ENCODE results near the gene CEP131.

The CEP131 gene

GRCh38 chr17:81232616-81233241, 10.0 kb upstream of the CEP131 start:
- Histone ChIP-seq H2AFZ (ENCODE audit: low read depth, low read length, severe bottlenecking) (no peak overlapping the region), H3K27me3 (ENCODE audit: low read length) (no peaks in the 10 kb centered on the region), H3K9me2 (replicated peaks; ENCODE audit: insufficient read depth, low read length) (no peaks in the 10 kb centered on the region), H3K27ac (ENCODE audit: low read depth, low read length) (no peak overlapping the region), H4K20me1 (ENCODE audit: low read depth, low read length) (no peaks in the 10 kb centered on the region), H3K4me2 (ENCODE audit: low read depth, low read length, poor library complexity, severe bottlenecking) (no peak overlapping the region), H3K9me3 (ENCODE audit: insufficient read depth, low read length) (no peaks in the 10 kb centered on the region), H3K79me2 (ENCODE audit: insufficient read depth, low read length) (peaks cover 5% of the 10 kb centered on the region; the same call in 1 of the 2 replicates), H3K9ac (ENCODE audit: low read length) (no peak overlapping the region), H3K36me3 (ENCODE audit: low read length) (no peaks in the 10 kb centered on the region), H3F3A (ENCODE audit: insufficient read depth) (no peaks in the 10 kb centered on the region), H3K4me3 (ENCODE audit: insufficient read depth, low read length, poor library complexity, severe bottlenecking) (no peak overlapping the region)
- no peak for TF ChIP-seq CTCF (IDR thresholded peaks at IDR 0.05; ENCODE audit: insufficient read depth, low read length, poor library complexity, severe bottlenecking)
- TF ChIP-seq EZH2phosphoT487 (conservative IDR thresholded peaks at IDR 0.05; ENCODE audit: low read length), result no peak

GRCh38 chr17:81231766-81232581, 9.2 kb upstream of the CEP131 start:
- H2AFZ ChIP-seq (ENCODE audit: low read depth, low read length, severe bottlenecking), result no peak overlapping the region
- H3K9me3 ChIP-seq (ENCODE audit: insufficient read depth, low read length), result no peaks in the 10 kb centered on the region
- H3K4me2 ChIP-seq (ENCODE audit: low read depth, low read length, poor library complexity, severe bottlenecking), result no peak overlapping the region
- no peaks in the 10 kb centered on the region for H3K27me3 ChIP-seq (ENCODE audit: low read length)
- no peaks in the 10 kb centered on the region for H4K20me1 ChIP-seq (ENCODE audit: low read depth, low read length)
- H3K9me2 ChIP-seq (replicated peaks; ENCODE audit: insufficient read depth, low read length), result no peaks in the 10 kb centered on the region
- H3K36me3 ChIP-seq (ENCODE audit: low read length), result no peaks in the 10 kb centered on the region
- no peak overlapping the region for H3K9ac ChIP-seq (ENCODE audit: low read length)
- no peak overlapping the region for H3K4me3 ChIP-seq (ENCODE audit: insufficient read depth, low read length, poor library complexity, severe bottlenecking)
- H3F3A ChIP-seq (ENCODE audit: insufficient read depth), result no peaks in the 10 kb centered on the region
- H3K27ac ChIP-seq (ENCODE audit: low read depth, low read length), result no peak overlapping the region
- TF ChIP-seq EZH2phosphoT487 (conservative IDR thresholded peaks at IDR 0.05; ENCODE audit: low read length) (no peak), CTCF (IDR thresholded peaks at IDR 0.05; ENCODE audit: insufficient read depth, low read length, poor library complexity, severe bottlenecking) (no peak)
- H3K79me2 ChIP-seq (ENCODE audit: insufficient read depth, low read length), result no peaks in the 10 kb centered on the region; the same call in 1 of the 2 replicates

- Histone ChIP-seq H3K9me3 (ENCODE audit: insufficient read depth, low read length) (no peaks in the 10 kb centered on the region), H3K36me3 (ENCODE audit: low read length) (no peaks in the 10 kb centered on the region), H3K4me2 (ENCODE audit: low read depth, low read length, poor library complexity, severe bottlenecking) (no peak overlapping the region), H3K79me2 (ENCODE audit: insufficient read depth, low read length) (no peaks in the 10 kb centered on the region; the same call in 1 of the 2 replicates), H3K9me2 (replicated peaks; ENCODE audit: insufficient read depth, low read length) (no peaks in the 10 kb centered on the region), H3F3A (ENCODE audit: insufficient read depth) (no peaks in the 10 kb centered on the region), H4K20me1 (ENCODE audit: low read depth, low read length) (no peaks in the 10 kb centered on the region), H2AFZ (ENCODE audit: low read depth, low read length, severe bottlenecking) (no peak overlapping the region), H3K4me3 (ENCODE audit: insufficient read depth, low read length, poor library complexity, severe bottlenecking) (no peak overlapping the region), H3K27ac (ENCODE audit: low read depth, low read length) (no peak overlapping the region), H3K9ac (ENCODE audit: low read length) (no peak overlapping the region), H3K27me3 (ENCODE audit: low read length) (no peaks in the 10 kb centered on the region)
- no peak for TF ChIP-seq EZH2phosphoT487 (conservative IDR thresholded peaks at IDR 0.05; ENCODE audit: low read length)
- no peak for TF ChIP-seq CTCF (IDR thresholded peaks at IDR 0.05; ENCODE audit: insufficient read depth, low read length, poor library complexity, severe bottlenecking)
Observed at GRCh38 chr17:81231121-81231645, 8.4 kb upstream of the CEP131 start.

Measured in SU-DHL-6 (cell line).